ENCODE data around the gene FBXO41.

FBXO41 gene

DNA sequence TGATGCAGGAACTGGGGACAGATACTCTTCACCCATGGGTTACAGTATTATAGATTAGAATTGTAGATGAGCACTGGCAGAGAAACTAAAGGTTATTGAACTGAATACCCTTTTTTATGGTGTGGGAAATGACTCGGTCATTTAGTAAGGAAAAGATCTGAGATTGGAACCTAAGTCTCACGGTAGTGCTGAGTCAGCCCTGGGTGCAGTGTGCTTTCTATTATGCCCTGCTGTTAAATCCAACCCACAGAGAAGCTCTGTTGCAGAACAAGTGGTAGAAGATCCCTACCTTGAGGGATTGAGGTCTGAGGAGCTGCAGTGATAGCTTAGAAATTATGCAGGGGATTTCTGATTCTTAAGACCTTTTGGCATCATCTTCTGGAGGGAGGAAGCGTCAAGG, 37.4 kb downstream of the FBXO41 start:
- DNase-seq (ENCODE audit: low read depth) = no peak

DNA sequence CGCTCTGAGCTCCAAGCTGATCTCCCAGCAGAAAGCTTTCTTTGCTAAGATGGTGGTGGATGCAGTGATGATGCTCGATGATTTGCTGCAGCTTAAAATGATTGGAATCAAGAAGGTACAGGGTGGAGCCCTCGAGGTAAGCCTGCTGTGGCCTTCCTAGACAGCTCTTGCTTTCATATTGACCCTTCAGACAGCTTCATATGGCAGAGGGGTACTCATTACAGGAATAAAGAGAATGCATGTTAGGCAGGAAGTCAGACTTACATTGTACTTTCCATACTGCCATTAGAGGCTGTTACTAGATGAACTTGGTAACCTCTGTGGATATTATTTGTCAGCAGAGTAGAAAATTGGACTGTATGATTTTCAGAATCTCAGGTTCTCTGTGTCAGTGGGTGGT, 39.7 kb downstream of the FBXO41 start:
- no peak for DNase-seq (ENCODE audit: low read depth)

GRCh38 chr2:73243884-73244570, 40.3 kb downstream of the FBXO41 start:
- peak; percentile 82 for DNase-seq (ENCODE audit: low read depth)

- DNase-seq (ENCODE audit: low read depth) = peak; percentile 60
Measured at GRCh38 chr2:73239776-73240175, 44.5 kb downstream of the FBXO41 start.

GRCh38 chr2:73238976-73239375, 45.3 kb downstream of the FBXO41 start:
- DNase-seq (ENCODE audit: low read depth) = no peak

DNA sequence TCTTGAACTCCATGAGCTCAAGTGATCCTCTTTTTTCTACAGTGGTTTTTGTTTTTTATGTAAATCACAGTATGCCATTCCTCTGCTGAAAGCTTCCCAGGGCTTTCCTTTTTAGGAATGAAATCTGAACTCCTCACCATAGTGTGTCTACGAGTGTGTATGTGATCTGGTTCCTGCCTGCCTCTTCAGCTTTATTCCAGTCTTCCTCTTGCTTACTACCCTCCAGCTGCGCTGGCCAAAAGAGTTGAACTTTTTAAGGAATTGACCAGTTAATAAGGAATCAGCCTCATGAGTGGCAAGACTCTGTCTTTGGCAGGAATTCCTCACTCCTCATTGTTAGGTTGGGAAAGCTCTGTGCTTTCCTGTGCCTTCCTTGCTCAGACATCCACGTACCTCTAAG, 46.1 kb downstream of the FBXO41 start:
- peak; percentile 25 for DNase-seq (ENCODE audit: low read depth)

GRCh38 chr2:73237168-73237567, 47.1 kb downstream of the FBXO41 start:
- no peak for DNase-seq (ENCODE audit: low read depth)

GRCh38 chr2:73235315-73236028, 48.8 kb downstream of the FBXO41 start:
- no peak for DNase-seq (ENCODE audit: low read depth)

DNA sequence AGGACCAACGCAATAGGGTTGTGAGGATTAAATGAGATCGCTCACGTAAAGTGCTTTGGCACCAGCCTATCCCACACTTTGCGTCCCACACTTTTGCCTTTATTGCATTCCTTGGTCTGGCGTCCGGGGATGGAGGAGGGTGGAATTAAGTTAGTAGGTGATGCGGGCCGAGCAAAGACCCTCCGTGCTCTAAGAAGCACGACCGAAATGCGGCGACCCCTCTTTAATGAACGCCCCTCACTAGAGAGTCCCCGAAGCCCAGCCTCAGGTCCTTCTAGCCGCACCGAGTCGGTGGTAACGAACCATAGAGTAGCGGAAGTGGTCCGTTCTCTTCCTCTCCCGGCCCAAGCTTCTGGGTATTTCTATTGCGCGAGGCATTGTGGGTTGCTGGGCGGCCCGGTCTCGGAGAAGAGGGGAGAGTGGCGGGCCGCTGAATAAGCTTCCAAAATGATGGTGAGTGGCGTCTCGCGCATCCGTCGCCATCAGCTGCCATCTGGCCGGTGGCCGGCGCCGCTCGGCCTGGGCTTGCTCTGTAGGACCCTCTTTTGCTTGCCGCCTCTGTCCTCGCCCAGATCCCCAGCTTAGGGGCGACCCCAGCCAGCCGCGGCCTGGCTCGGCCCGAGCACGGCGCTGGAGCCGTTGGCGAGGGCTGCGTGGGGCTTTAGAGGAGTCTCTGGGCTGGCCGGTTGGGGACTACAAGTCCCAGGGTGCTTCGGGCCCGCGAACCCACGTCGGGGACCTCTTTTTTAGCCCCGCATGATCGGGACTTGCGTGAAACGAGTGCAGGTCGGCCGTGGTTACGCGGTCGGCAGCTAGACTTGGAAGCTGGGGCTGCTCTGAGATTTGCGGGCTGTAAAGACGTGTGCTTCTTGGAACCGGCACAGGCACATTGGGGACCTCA, 50.1 kb downstream of the FBXO41 start, which contains the start of gene CCT7:
TSS of gene CCT7 (plus strand) at position 377 of the 901 bp plus-strand sequence. CDS start at position 448, 71 bp downstream.
- DNase-seq (ENCODE audit: low read depth) = peak; percentile 91

DNA sequence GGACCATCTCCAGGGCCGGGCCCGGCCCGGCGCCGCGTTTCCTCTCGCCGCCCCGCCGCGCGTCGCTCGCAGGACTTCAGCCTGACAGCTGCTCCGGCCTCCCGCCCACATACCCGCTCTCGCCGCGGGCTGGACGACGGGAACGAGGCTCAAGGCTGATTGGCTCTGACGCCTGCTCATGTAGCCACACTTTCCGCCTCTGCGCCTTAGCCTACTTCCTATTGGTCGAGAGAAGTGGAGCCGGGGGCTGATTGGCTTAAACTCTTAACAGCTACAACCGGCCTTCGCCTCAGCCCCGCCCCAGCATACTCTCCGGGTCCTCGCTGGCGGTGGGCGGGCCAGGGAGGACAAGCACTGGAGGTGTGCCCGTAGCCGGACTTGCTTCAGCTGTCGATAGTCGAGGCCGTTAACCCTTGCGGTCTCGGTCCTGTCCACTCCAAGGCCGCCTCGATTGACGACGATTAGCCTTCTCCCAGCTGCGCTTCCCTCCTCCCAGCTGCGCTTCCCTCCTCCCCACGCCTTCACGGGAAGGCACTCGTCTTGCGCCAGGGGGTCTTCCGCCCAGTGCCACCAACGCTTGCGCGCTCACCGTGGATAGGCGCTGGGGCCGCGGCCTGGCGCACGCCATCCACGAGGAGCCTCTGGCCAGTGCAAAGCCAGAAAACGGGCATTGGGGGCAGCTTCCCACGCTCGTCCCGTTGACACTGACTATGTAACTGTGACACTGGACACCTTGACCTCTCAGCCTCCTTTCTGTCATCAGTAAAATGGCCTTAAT, 50.9 kb downstream of the FBXO41 start, which contains the start of gene PRADC1:
TSS of gene PRADC1 (minus strand) at position 86 of the 778 bp plus-strand sequence. CDS start at position 7, 79 bp downstream.
- DNase-seq (ENCODE audit: low read depth) = peak; percentile 100

- peak; percentile 11 for DNase-seq (ENCODE audit: low read depth)
Measured at GRCh38 chr2:73232403-73233153, 51.7 kb downstream of the FBXO41 start.

- DNase-seq (ENCODE audit: low read depth) = no peak
Measured at GRCh38 chr2:73228631-73229030, 55.6 kb downstream of the FBXO41 start.

DNA sequence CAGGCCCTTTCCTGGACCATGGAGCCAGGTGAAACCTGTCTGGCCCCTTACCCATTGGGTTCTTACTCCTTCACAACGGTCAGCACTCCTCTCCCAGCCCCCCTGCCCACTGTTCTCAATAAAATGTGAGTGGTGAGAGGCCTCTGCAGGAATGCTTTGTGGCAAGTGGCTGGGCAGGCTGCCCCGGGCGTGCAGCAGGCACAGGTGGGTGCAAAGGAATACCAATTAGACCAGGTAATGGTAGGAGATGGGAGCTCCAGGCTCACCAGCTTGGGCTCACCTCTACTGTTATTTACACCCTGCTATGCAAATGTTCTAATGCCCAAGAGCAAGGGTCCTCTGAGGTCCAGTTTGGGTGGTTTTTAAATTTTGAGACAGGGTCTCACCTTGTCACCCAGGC, 57.2 kb downstream of the FBXO41 start:
- DNase-seq (ENCODE audit: low read depth) = no peak

DNA sequence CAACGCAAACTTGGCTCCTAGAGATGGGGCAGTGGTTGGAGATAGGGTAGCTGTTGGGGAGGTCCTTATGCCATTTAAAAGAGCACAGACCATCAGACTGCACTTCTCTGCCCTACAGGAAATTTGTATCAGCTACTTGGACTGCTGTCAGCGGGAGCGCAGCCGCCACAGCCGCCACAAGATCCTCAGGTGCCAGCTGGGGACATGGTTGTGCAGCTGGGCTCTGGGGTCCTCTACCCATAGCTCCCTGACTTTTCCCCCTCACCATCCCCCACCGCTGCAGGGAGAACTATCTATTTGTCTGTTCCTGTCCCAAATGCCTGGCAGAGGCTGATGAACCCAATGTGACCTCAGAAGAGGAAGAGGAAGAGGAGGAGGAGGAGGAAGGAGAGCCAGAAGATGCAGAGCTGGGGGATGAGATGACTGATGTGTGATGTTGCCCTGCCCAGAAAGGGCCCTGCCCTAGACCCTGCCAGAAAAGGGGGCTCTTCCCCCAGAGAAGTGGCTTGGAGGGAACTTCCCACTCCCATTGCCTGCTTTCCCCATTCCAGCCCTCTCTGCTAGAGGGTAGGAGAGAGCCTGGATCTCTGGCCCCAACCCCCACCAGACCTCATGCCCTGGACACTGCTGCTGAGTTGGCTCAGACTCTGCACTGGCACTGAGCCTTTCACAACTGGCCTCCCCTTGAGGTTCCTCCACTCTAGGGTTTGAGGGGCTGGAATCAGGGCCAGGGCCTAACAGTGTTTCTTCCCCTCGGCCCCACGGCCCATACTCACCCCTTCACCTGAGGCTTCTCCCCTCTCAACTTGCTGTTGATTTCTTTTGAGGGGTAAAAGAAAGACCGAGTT, 58.5 kb downstream of the FBXO41 start:
- DNase-seq (ENCODE audit: low read depth) = no peak

DNA sequence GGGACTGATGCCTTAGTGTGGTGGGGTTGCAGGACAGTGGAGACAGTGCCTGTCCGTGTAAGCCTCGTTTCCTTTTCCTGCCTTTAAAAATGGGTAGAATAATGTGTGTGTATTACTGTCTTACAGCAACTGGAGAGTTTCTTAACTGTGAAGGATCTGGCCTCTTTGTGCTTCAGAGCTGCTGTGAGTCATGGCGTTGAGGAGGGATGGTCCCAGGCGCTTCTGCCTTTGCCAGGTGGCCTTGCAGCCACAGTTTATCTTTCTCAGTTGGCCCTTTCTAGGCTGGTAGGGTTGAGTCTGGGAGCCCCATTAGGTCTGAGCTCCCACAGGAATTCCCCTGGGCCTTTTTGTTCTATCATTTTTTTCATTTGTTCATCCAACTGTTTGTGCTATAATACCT, 60.5 kb downstream of the FBXO41 start:
- no peak for DNase-seq (ENCODE audit: low read depth)

DNA sequence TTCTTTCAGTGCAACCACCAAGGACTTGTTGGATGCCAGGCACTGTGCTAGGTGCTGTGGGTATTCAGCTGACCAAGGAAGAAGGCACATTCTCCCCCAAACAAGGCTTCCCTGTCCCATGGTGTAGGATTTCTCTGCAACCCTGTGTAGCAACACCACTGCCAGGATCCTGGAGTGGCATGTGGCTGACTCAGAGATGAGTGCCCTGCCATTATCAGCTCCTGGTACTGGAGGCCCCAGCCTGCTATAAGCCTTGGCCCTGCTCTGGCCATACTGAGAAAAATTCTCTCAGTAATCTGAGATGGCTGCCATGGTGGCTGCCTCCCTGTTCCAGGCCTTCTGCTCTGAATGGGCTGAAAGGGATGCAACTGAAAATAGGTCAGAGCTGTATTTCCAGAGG, 66.0 kb downstream of the FBXO41 start:
- peak; percentile 64 for DNase-seq (ENCODE audit: low read depth)

DNA sequence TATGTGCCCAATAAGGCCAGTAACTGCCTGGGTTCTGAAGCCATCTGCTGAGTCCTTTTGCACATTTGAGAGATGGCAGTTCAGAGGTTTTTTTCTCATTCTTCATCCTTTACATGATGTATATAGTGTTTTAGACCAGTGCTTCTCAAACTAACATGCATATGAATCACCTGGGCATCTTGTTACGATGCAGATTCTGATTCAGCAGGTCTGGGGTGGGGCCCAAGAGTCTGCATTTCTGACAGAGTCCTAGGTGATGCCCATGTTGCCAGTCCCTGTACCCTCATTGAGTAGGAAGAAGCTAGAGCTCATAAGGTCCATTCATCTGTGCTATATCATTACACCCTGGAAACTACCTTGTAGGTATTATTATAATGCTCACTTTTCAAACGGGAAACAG, 66.5 kb downstream of the FBXO41 start:
- DNase-seq (ENCODE audit: low read depth) = no peak

GRCh38 chr2:73217160-73217559, 67.1 kb downstream of the FBXO41 start:
- DNase-seq (ENCODE audit: low read depth) = no peak

DNA sequence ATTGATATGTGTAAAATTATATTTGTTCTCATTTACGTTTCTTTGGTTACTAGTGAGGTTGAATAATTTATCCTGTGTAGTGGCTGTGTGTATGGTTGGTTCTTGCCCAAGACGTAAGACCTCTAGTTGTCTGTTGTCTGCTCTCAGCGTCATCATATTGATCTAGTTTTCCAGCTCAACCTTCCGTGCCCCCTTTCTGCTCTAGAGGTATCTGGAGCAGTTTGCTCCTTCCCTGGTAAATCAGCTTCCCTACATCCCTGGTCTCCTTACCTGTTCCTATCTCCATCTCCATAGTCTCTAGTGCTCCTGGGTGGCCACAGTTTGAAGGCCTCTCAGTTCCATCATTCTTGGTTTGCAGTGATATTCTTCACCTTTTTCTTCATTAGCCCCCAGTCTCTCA, 69.0 kb downstream of the FBXO41 start:
- DNase-seq (ENCODE audit: low read depth) = no peak
